ENCODE measurements around the gene GABPA.

The GABPA gene

DNA sequence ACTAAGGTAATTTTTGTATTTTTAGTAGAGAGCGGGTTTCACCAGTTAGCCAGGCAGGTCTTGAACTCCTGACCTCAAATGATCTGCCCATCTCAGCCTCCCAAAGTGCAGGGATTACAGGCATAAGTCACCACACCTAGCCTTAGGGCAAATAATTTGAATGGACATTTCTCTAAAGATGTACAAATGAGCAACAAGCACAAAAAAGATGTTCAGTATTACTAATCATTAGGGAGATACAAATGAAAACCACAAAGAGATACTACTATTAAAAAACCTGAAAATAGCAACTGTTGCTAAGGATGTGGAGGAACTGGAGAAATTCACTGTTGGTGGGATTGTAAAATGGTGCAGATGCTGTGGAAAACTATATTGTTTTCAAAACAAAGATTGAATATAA is 79.1 kb downstream of the GABPA start:
- no peak for DNase-seq

DNA sequence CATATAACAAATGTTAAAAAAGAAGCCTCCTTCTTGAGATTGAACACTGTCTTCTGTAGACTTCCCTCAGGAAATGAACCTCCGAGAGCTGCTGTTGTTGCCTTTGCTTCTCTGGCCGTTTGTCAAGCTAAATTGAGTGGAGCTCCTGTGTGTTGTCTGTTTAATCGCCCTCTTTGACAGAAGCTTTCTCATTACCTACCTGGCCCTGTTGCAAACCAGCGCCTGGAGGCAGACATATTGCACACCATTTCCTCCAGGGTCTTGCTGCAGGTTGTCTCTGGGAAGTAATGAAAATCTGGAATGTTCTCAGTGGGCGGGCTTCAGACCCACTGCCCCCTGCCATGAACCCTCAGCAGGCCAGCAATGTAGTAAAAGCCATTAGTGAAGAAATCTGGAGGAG is 83.3 kb downstream of the GABPA start:
- no peak for DNase-seq

DNA sequence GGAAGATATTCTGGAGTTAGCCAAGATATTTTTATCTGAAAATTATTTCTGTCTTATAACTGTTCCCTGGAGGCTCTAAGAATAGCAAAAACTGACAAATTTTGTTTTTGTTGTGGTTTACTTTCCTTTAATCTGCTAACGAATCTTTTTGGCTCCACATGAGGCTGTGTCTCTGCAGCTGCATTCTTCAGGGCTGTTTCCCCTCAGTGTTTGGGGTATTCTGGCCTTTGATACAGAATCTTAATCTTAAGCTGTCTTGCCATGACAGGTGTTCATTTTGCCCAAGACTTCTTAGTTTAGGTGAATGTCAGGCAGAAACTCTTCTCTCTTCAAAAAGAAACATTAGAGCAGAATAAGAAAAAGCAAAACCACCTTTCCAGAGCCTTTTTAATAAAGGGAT is 83.8 kb downstream of the GABPA start:
- DNase-seq: no peak

Measured in activated gamma-delta T cell (primary cell).